A375 (cell line): ENCODE results near the gene GPATCH4. TPM values are rescaled to one million over a fixed set of nuclear protein-coding genes. Genes with fewer than 3 reads are reported as not detected.

ENCODE experiments used
- total RNA-seq: library from RNA; depleted of rRNA; stranded (reverse); fragments of >200 nt; shearing (Covaris generic); gene quantifications from 2 replicates; pipeline ENCODE4 v1.2.3, GENCODE V29; 2014; rRNA removed

GPATCH4 gene
- total RNA-seq, result 101 and 103 TPM in 2 replicates

DNA sequence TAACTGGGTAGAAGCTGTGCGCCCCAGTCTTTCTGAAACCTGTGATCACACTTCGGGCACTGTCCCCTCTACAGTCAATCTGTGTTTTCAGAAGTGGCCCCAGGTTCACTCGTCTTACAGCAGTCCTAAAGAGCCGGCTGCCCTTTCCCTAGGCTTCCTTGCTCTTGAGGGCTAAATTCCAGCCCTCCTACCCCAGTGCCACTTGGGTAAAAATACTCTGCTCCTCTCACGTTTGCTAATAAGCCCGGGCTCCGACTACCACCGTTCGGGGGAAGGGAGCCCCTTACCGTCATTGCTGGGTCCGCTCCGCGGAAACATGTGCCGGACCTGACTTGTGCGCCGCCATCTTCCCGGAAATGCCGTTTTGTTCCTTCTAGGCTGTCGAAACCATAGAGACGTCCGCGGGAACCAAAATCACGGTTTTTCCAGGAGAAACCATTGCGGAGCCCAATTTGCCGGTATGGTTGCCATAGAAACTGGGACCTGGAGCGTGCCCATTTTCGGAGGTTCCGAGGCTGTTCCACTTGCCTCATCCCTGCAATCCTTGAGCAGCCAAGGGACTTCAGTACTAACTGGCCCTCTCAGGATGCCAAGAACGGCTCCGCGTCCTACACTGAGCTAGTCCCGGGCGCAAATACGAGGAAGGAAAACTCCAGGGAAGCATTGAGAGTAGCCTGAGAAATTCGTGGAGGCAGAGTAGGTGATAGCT, at the start of gene GPATCH4:
Gene GPATCH4, minus strand, starts transcription at position 358 of the 709 bp plus-strand sequence.

DNA sequence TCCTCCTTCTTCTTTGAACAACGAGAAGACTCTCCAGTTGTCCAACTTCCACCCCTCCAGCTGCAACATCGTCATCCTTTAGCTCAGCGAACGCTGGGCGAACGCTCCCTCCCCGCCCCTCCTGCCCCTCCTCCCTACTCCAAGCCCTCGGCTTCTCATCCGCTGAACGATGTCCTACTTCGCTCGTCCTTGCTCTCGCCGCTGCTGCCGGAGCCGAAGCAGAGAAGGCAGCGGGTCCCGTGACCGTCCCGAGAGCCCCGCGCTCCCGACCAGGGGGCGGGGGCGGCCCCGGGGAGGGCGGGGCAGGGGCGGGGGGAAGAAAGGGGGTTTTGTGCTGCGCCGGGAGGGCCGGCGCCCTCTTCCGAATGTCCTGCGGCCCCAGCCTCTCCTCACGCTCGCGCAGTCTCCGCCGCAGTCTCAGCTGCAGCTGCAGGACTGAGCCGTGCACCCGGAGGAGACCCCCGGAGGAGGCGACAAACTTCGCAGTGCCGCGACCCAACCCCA, 40.5 kb upstream of the GPATCH4 start, which contains the start of gene BCAN:
Gene BCAN, plus strand, starts transcription at position 357 of the 504 bp plus-strand sequence. CDS start 3,938 bp downstream, outside the sequence.

DNA sequence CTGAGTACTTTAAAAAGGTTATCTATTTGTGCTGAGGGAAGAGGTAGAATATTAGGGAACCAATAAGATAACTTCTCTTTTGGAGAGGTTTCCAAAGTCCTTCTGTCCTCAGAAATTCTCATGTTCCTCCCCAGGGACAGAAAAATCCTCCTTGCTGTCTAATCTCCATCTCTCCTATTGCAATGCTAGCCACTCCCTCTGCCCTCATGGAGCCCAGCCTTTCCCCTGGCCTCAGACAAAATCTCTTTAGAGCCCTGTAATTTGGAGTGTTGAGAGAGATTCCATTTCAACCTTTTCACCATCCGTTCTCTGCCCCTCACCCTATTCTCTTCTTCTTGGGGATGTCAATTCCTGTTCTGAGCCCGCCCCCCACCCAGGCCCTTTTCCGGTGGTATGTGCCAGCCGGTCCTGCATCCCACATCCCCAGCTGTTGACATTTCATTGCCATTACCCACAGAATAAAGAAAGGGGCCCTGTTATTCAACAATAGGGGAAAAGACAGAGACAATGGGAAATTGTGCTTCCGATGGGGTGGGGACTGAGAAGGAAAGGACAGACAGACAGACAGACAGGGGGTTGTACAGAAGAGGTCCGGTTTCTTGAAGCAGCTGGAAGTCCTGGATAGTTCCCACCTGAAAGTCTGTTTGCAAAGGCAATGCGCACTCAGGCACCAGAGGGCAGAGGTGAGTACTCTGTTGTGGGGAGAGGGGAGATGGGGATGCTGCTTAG, 17.7 kb upstream of the GPATCH4 start, which contains the start of gene HAPLN2:
Gene HAPLN2, plus strand, starts transcription at position 563 of the 729 bp plus-strand sequence. CDS start 4,076 bp downstream, outside the sequence.

DNA sequence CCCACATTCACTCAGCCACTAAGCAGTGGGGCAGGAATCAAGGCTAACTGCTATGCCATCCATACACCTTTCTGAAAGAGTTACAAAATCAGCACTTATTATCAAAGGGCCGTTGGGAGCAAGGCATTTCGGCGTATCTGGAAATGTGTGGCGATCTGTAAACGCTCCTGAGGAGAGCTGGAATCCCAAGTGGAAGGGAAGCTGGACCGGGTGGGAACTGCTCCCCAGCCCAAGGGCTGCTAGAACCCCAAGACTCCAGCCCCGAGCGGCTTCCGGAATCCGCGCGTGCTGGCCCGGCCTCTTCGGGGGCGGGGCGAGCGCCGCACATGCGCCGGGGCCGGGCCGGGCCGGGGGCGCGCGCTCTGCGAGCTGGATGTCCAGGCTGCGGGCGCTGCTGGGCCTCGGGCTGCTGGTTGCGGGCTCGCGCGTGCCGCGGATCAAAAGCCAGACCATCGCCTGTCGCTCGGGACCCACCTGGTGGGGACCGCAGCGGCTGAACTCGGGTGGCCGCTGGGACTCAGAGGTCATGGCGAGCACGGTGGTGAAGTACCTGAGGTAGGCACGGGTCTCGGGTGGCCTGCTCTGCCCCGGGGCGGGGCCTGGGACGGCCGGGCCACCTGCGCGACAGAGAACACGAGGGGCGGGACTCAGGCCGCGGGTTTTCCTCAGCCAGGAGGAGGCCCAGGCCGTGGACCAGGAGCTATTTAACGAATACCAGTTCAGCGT, 9.7 kb downstream of the GPATCH4 start, which contains the start of gene NAXE:
Gene NAXE, plus strand, starts transcription at position 345 of the 726 bp plus-strand sequence. Its CDS starts 29 bp downstream, at position 374.

DNA sequence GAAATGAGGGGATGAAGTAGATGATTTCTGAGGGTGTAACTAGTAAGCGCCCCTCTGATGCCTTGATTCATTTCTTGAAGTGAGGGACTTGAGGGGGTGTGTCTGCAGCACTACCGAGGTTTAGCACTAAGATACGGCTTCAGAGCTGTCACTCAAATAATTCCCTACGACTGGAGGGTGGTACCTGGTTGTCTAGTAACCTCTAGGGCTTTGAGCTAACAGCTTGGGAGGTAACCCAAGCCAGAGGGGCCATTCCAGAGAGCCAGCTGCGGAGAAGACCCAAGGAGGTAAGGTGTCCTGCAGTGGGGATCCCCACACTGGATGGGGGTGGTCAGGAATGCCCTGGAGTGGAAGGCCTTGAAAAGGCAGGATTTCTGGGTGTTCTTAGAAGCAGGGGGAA, 21.8 kb downstream of the GPATCH4 start, which contains the start of gene TTC24:
Gene TTC24, plus strand, starts transcription at position 252 of the 400 bp plus-strand sequence. CDS start 1,642 bp downstream, outside the sequence.

DNA sequence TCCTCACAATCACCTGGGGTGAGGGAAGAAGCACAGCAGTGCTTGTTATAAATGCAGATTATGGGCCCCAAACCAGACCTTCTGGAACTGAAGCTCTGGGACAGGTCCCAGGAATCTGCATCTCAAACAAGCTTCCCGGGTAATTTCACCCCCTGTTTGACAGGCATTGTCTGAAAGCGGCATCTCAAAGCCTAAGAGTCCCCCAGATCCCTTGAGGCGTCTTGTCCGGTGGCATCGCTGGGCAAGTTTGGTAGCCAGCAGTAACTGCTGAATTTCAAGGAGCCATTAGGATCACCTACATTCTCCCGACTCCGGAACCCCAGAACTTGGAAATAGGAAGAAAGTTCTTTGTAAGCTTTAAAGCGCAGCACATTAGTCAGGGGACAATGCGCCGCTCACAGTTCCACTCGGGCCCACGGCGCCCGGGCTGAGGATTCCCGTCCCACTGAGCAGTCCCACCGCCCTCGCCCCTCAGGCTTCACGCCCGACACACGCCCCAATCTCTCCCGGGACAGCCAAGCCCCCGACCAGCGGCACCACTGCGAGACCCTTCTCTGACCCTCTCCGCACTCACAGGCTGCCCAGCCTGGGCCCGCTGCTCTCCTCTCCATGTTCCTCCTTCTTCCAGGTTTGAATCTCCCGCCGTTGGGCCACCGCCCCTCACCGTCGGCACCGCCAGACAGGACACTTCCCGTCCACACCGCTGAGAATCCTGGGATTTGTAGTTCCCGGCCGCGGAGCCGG, 29.2 kb downstream of the GPATCH4 start, which contains the start of gene IQGAP3:
Gene IQGAP3, minus strand, starts transcription at position 647 of the 744 bp plus-strand sequence. Its CDS starts 36 bp downstream, at position 611.

Other genes starting within 250 kb of the GPATCH4 start
- not detected in 2 replicates for gene RHBG, start 232.3 kb downstream of the GPATCH4 start, total RNA-seq
- 23.1 and 26.2 TPM in 2 replicates for gene MEF2D, start 100.7 kb downstream of the GPATCH4 start, total RNA-seq
- 99.3 and 101 TPM in 2 replicates for gene IQGAP3, start 28.9 kb downstream of the GPATCH4 start, total RNA-seq
- gene TTC24, start 21.8 kb downstream of the GPATCH4 start, total RNA-seq, result not detected in 2 replicates
- 215 and 218 TPM in 2 replicates for gene NAXE, start 9.7 kb downstream of the GPATCH4 start, total RNA-seq
- not detected in 2 replicates for gene HAPLN2, start 17.9 kb upstream of the GPATCH4 start, total RNA-seq
- not detected in 2 replicates for gene BCAN, start 40.6 kb upstream of the GPATCH4 start, total RNA-seq
- 47.5 and 50.1 TPM in 2 replicates for gene NES, start 75.9 kb upstream of the GPATCH4 start, total RNA-seq
- gene CRABP2, start 104.1 kb upstream of the GPATCH4 start, total RNA-seq, result 1.8 and 2.6 TPM in 2 replicates
- gene METTL25B, start 127.0 kb upstream of the GPATCH4 start, total RNA-seq, result 28.6 and 47.5 TPM in 2 replicates
- 44.0 and 46.3 TPM in 2 replicates for gene ISG20L2, start 127.3 kb upstream of the GPATCH4 start, total RNA-seq
- gene MRPL24, start 139.6 kb upstream of the GPATCH4 start, total RNA-seq, result 263 and 271 TPM in 2 replicates
- gene HDGF, start 150.2 kb upstream of the GPATCH4 start, total RNA-seq, result 661 and 664 TPM in 2 replicates
- 71.5 and 86.6 TPM in 2 replicates for gene PRCC, start 166.1 kb upstream of the GPATCH4 start, total RNA-seq
- 1.0 and 1.8 TPM in 2 replicates for gene SH2D2A, start 215.4 kb upstream of the GPATCH4 start, total RNA-seq